HS-5 (cell line): Measurements from ENCODE around the gene ARRB2.

Source experiments
- DNase-seq: peaks from one replicate; pipeline ENCODE4 v3.0.0-alpha.2; 2012; ENCODE audit warnings: low read depth

The ARRB2 gene

GRCh38 chr17:4764595-4764994 is 54.2 kb downstream of the ARRB2 start:
- no peak for DNase-seq

- DNase-seq = no peak
These were observed 55.8 kb downstream of the ARRB2 start for GRCh38 chr17:4766201-4766600.

- DNase-seq = no peak
These were observed 56.3 kb downstream of the ARRB2 start for GRCh38 chr17:4766723-4767122.

GRCh38 chr17:4768298-4768697 is 57.9 kb downstream of the ARRB2 start:
- no peak for DNase-seq

- no peak for DNase-seq
These were observed 59.2 kb downstream of the ARRB2 start for GRCh38 chr17:4769628-4770027.
